Midbrain (tissue), 1 donor: ENCODE measurements around the gene DUSP2.

Experiments
- DNase-seq: peaks from one replicate; lab custom pipeline; 2025; lab: John Stamatoyannopoulos, UW

The DUSP2 gene

GRCh38 chr2:96131152-96131812 is 14.0 kb downstream of the DUSP2 start:
- DNase-seq = no peak

DNA sequence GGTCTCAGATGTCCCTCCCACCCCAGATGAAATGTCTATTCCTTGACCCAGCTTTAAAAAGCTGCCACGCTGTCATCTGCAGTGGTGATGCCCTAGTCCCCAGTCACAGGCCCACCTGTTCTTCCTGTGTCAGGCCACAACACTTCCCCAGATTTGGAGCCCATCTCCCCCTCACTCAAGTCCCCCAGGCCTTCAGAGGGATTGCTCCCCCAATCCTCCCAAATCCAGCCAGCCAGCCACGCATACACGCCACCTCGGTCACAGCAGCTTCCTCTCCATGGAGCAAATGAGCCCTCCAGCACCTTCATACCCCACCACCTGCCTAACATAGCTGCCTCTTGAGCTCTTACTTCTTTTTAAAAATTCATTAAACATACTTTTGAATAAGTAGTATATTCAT is 14.8 kb downstream of the DUSP2 start:
- DNase-seq = no peak

DNA sequence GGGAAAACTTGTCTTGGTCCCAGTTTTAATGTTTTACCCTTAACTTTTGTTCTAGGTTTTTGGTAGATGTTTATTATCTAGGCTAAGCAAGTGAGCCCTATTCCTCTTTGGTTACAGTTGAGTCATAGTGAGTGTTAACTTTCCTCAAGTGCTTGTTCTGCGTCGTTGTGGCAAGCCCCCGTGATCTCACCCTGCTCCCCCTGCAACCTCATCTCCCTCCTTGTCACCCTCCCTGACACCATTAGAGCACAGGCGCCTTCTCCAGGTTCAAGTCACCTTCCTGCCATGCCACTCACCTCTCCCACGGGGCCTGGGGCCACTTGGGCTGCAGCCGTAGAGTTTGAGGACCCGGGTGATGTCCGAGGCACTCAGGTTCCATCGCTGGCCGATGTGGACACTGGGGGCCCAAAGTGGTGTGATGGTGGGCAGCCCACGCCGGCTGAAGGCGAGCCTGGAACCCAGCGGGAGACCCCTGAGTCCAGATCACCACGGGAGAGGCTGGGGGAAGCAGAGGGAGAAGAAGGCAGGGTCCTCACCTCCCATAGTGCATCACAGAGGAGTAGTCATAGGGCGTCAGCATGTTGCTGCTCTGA is 15.6 kb downstream of the DUSP2 start:
- no peak for DNase-seq

- no peak for DNase-seq
Observed at GRCh38 chr2:96128456-96128855, 16.8 kb downstream of the DUSP2 start.

DNA sequence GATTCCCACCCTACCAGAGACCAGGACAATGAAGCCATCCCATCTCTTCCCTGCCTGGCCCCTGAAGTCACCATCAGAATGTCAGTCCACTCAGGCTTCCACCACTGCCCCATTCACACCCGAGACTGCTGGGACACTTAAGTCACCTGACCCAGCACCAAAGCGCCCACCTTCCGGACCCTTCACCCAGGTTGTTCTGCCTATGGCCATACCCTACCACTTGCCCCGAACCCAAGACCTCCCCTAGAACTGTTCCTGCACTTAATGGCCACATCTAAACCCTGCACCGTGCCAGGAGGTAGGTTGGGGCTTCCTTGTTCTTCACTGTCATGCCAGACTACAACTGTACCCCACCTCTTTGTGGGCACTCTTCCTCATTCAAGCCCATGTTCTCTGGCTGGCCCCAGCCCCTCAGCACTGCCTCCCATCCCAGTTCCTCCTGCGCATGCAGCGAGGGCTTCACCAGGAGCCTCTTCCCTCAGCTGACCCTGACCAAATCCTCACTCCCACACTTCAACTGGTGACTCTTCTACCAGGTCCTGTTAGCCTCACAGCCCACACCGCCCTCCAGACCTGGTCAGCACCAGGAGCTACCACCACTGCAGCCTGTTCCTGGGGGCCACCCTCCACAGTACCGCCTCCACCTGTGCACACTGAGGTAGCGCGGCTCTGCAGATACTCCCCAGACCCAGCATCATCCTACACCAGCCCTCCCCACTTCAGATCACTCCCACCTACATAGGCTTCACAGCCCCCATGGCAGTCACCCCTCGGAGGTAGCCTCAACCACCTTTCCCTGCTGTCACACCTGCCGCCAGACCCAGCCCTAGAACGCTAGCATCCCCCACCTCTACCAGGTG is 20.6 kb downstream of the DUSP2 start:
- no peak for DNase-seq

DNA sequence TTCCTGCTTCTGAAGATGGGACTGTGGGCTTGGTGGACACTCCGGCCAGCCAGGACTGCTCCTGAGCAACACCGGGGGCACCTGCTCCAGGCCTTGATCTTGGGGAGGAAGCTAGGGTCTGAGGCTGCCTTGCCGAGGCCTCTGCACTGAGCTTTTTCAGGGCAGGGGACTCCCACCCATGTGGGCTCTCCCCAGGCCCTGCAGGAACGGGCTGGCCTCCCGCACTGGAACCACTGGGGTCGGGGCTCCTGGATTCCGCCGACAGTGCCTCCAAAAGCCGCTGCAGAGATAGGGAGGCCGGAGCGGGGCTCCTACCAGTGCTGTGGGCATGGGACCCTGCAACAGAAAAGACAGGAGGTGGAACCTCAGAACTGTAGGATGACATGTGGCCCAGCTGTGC is 21.3 kb downstream of the DUSP2 start:
- DNase-seq = no peak

DNA sequence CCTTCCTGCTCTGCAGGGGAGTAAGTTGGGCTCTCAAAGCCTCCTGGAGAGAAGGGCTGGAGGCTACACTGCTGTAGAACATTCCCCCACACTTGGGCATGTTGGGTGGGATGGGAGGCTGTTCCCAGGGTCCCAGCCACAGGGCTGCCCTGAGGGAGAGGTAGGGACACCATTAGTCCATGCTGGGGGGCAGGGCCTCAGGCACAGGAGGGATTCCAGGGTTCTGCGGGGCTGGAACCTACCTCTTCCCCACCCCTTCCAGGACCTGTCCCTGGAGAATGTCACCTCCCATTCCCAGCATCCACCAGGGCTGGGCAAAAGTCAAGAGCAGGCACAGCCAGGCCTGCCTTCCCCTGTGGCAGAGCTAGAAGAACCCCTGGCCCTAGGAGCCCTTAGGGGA is 21.9 kb downstream of the DUSP2 start:
- no peak for DNase-seq

- no peak for DNase-seq
Observed at GRCh38 chr2:96122391-96122790, 22.8 kb downstream of the DUSP2 start.

DNA sequence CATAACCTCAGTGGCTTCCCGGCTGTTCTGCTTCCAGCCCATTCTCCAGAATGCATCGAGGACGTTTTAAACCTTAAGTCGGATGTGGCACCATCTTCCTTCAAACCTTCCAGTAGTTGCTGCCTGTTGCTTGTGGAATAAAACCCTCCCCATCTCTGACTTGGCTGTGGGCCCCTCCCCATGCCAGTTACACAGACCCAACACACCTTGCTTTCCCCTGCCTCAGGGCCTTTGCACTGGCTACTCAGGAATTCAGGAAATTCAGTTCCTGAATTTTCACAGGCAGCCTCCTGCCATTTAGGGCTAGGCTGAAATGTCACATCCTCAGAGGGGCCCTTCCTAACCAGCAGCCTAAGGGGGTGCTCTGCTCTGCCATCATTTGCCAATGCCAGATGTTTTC is 23.8 kb downstream of the DUSP2 start:
- no peak for DNase-seq

DNA sequence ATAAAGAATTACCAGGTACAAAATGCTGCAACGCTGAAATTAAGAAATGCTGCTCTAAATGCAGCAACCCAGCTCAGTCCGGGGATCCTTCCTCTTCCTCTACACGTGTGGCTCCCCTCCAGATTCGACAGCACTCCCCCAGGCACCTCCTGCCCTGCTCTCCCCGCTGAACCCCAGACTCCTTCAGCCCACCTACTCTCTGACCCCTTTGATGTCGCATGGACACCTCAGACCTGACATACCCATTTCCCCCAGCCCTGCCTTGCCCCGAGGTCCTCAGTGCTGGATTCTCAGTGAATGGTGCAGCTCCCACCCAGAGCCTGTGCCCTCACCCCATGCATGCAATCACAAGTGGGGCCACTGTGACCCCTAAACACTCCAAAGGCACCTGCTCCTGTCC is 24.2 kb downstream of the DUSP2 start:
- no peak for DNase-seq

DNA sequence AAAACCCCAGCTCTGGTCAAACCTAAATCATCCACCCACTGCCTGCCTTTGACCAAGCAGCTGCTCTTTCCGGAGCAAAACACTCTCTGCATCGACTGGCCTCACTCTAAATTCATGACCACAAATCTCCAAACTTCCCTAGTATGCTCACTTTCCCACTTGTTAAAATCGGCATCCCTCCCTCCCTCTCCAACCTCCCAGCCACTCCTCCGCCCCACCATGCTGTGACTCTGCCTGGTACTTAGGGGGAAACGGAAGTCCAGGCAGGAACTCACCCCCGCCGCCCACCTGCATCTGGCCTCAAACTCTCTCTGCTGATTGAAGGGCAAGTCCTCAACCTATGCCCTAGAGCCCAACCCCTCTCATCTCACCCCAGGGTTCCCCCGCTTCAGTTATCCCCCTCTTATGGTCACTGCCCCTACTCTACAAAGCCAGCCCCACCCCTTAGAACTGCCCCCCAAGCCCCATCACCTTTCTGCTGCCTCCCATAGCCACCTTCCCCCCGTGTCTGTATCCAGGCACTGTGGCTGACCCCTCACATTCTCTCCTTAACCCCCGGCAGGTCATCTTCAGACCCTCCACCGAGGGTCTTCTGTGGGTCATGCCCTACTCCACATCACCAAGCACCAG is 25.0 kb downstream of the DUSP2 start:
- no peak for DNase-seq

- DNase-seq = no peak
Observed at GRCh38 chr2:96119389-96119751, 25.9 kb downstream of the DUSP2 start.

DNA sequence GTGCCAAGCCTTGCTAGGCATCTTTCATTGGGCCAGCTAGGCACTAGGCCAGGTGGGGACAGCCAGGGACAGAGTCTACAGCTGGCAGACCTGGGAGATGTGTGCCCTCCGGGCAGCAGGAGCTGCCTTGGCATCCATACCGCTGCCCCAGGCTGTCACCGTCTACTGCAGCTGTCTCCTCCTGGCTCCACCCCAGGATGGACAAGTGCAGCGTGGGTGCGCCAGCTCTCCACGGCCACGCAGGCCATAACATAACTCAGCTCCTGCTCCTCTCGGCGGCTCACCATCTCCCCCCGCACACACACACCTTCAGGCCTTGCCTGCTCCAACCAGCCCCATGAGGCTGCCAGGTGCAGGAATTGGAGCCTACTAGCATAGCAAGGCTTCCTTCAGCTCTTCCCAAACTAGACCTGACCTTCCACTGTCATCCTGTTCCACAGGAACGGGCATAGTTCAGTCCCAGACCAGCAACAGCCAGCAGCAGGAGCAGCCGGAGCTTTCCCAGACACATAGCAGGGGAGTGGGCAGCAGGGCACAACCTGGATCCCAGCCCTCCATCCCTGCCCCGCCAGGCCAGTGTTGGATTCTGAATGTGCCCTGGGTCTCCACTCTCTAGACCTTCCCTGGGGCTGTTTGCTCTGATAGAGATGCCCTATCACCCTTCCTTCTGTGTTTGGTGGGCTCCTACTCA is 26.4 kb downstream of the DUSP2 start:
- no peak for DNase-seq

GRCh38 chr2:96117701-96118588 is 27.3 kb downstream of the DUSP2 start:
- DNase-seq = no peak

DNA sequence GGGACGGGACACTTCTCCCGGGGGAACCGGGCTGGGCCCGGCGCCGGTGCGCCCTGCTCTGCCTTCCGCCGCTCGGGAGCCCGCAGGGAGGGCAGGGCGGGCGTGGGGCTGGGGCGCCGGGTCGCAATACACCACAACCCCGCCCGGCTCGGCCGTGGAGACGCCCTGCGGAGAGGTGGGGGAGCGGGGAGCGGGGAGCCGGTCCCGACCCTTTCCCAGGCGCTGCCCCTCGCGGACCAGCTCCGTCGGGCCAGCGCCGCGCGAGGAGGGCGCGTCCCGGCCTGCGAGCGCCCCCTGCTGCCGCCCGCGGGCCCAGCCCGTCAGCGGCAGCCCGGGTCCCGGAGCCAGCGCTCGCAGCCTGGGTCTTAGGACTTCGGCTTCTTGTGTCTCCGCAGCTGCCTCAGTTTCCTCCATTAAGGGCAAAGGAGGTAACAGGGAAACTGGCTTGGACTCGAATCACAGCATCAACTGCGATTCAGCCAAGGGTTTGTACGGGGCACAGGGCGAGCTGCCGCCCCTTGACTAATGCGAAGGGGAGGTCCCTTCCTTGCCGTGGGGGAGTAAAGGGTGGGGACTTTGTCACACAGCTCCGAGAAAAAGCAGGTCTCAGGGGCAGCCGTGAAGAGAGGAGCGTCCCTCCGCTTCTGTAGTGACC is 28.2 kb downstream of the DUSP2 start:
- peak; percentile 49 for DNase-seq

- no peak for DNase-seq
Observed at GRCh38 chr2:96116424-96116878, 28.8 kb downstream of the DUSP2 start, which contains the start of gene ADRA2B. Gene ADRA2B, minus strand, starts transcription at chr2:96116571. Its CDS starts 422 bp downstream, at chr2:96116149.

- DNase-seq = no peak
Observed at GRCh38 chr2:96115631-96116423, 29.4 kb downstream of the DUSP2 start.

DNA sequence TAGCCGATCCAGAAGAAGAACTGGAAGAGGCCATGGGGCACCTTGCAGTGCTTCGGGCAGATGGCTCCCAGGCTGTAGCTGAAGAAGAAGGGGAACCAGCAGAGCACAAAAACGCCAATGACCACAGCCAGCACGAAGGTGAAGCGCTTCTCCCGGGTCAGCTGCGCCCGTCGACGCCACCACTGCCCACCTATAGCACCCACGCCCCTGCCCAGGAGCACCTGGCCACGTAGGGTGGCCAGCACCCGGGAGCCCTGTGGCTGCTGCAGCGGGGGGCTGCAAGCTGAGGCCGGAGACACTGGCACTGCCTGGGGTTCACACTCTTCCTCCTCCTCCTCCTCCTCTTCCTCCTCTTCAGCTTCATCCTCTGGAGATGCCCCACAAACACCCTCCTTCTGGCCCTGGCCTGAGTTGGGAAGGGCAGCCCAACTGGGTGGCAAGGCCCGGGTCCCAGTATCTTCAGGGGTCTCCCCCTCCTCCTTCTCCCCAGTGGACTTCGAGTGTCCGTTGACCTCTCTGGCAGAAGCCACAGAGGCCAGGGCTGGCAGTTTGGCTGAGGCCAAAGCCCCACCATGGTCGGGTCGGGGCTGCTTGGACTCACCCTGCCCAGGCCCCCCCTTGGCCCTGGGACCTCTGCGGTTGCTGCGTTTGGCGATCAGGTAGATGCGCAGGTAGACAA is 30.2 kb downstream of the DUSP2 start:
- no peak for DNase-seq

DNA sequence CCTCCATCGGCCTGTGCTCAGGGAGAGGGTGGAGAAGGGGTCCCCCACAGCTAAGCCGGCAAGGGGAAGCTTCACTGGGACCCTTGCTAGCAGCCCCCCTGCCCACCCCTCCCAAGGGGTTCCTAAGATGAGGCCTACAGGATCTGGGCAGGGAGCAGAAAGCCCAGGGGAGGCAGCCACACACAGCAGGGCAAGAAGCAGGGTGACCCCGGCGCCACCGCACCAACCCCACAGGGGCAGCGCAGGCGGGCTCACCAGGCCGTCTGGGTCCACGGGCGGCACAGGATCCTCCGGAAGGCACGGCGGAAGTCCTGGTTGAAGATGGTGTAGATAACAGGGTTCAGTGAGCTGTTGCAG is 30.7 kb downstream of the DUSP2 start:
- DNase-seq = no peak
